NB4 (cell line): ENCODE results near the gene RPP25.
A peak's percentile ranks its signal among the peaks of the same experiment; 100 is the strongest.

ENCODE experiments used
- DNase-seq: peaks from one replicate; pipeline ENCODE4 v3.0.0; 2010; ENCODE audit warnings: low read depth
- H3K4me3 ChIP-seq: one replicate; pipeline ENCODE4 v1.5.1; 2011; ENCODE audit warnings: mild to moderate bottlenecking, low read depth, low read length, moderate library complexity
- CTCF ChIP-seq: IDR thresholded peaks from one replicate; pipeline ENCODE4 v1.5.1; 2012; ENCODE audit warnings: low read depth, low read length
- MAX ChIP-seq: IDR thresholded peaks from 2 replicates; pipeline ENCODE4 v1.6.1; 2011; ENCODE audit warnings: low read depth, low read length
- MYC ChIP-seq: IDR thresholded peaks from 2 replicates; pipeline ENCODE4 v1.6.1; 2011; ENCODE audit warnings: low read depth, low read length
- POLR2A ChIP-seq: IDR thresholded peaks from 2 replicates; pipeline ENCODE4 v1.6.1; 2011; ENCODE audit warnings: mild to moderate bottlenecking; ENCODE audit not compliant: insufficient read length; ENCODE audit errors: extremely low read depth

RPP25 gene

GRCh38 chr15:74908635-74909034 lies 47.9 kb downstream of the RPP25 start:
- DNase-seq, result no peak
- TF ChIP-seq CTCF (no peak), MYC (no peak), MAX (no peak), POLR2A (no peak)
- H3K4me3 ChIP-seq, result no peak overlapping the region

- DNase-seq, result peak; percentile 43
- peak overlapping the region; percentile 82 for H3K4me3 ChIP-seq
- 0 out of 2 replicates have a peak, but pooled peaks have one; percentile 20 for TF ChIP-seq MAX
- no peak; the same call in 1 of the 2 replicates for TF ChIP-seq MYC
Observed at GRCh38 chr15:74907163-74907870, 49.3 kb downstream of the RPP25 start.

- peak within 1 kb of the TSS; percentile 91 for H3K4me3 ChIP-seq
- peak; percentile 92 for DNase-seq
- peak; percentile 23; the same call in 1 of the 2 replicates for TF ChIP-seq MYC
- TF ChIP-seq MAX, result no peak
- TF ChIP-seq CTCF, result no peak
- peak; percentile 89 for TF ChIP-seq POLR2A
Observed at GRCh38 chr15:74906450-74907162, 50.0 kb downstream of the RPP25 start, which contains the start of gene FAM219B. TSS of gene FAM219B (minus strand) at chr15:74906851. CDS start at chr15:74906800, 51 bp downstream.

- DNase-seq, result peak; percentile 72
- H3K4me3 ChIP-seq, result peak overlapping the region; percentile 91
- no peak for TF ChIP-seq MYC
- TF ChIP-seq POLR2A, result no peak
- TF ChIP-seq CTCF, result no peak
- TF ChIP-seq MAX, result no peak
Observed at GRCh38 chr15:74906067-74906449, 50.5 kb downstream of the RPP25 start.
